Left colon (tissue), 2 donors: ENCODE measurements around the gene PIEZO2. TPM values are rescaled to one million over a fixed set of nuclear protein-coding genes. Genes with fewer than 3 reads are reported as not detected.

ENCODE experiments used
- ATAC-seq: fragments of 200-7000 bp; cut with Tn5 transposase; one replicate; pipeline ENCODE4 v1.9.1; 2020; ENCODE audit warnings: mild to moderate bottlenecking, moderate library complexity
- DNase-seq, 2 donors: peaks; one replicate each; pipeline ENCODE4 v3.0.0-alpha.2; 2020
- intact Hi-C, 2 donors: fragments of 100-400 bp; cut with DNase I in 1 of 2; cut with micrococcal nuclease in 1 of 2; formaldehyde crosslinking; loops; one replicate each; pipeline versions ENCODE4 v1.11.2 to v1.14.0; 2022; cut with DNase I, micrococcal nuclease
- total RNA-seq, 2 donors: library from RNA; stranded (reverse); fragmentation: NEBNext Ultra II Directional; extraction: Animal tissue kit (Norgen Biotek cat#: 25700); gene quantifications; one replicate each; pipeline ENCODE4 v1.2.1, GENCODE V29; 2021
- donor health status: DM: no; HTN: no; CAD: no.
- donor health status: DM: yes; HTN: yes; CAD: no.

Gene PIEZO2
- total RNA-seq, 2 donors from 2014 or later: 1.3 to 1.4 TPM

DNA sequence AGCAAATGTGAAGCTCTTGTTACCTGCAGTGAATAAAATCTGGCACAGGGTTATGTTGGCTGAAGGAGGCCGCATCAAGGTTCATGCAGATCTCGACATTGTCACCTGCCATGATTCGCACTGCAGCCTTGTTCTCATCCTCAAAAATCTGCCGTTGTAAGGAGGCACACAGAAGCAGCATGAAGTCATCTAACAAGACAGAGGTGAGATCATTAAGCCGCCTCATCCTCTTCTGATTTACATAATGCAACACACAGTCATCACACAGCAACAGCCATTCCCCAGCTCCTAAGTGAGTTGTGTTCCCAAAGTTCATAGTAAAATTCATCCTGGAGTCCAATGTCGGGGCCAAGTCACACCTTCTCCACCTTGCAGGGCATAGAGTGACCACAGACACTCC lies 391.4 kb downstream of the PIEZO2 start:
- no peak for ATAC-seq
- no peak for DNase-seq
- intact Hi-C loops: no loop called here

DNA sequence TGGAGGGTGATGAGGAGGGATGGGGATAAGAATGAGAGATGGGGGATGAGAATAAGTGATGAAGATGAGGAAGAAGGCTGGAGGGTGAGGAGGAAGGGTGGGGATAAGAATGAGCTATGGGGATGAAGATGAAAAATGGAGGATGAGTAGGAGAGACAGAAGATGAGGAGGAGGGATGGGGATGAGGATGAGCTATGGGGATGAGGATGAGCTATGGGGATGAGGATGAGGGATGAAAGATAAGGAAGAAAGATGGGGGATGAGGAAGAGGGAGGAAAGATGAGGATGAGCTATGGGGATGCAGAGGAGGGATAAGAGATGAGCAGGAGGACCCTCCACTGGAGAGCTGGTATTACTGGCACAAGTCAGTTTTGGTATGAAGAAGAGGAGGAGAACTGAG lies 392.0 kb downstream of the PIEZO2 start:
- ATAC-seq (no peak), DNase-seq (no peak)
- intact Hi-C loops: no loop called here

- intact Hi-C loops: no loop called here
- ATAC-seq (no peak), DNase-seq (no peak)
These were observed 393.5 kb downstream of the PIEZO2 start for GRCh38 chr18:10755855-10756254.

DNA sequence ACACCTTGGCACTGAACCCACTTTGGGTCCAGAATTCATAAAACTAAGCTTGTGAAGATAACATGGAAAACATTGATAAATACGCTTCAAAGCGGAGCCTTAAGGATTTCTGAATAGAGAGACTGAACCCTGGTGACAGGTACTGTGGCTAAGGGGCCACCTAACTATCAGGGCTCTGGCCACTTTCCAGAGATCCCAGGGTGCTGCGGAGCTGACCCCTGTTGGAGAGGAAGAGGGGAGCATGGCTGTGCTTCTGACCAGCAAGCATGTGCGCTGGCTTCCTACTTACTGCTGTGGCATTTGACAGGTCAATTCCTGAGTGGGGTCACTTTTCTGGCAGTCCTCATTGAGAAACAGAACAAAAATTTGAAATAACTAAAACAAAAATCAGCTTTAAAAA lies 395.2 kb downstream of the PIEZO2 start:
- intact Hi-C loops: no loop called here

GRCh38 chr18:10752382-10752781 lies 397.0 kb downstream of the PIEZO2 start:
- intact Hi-C loops: no loop called here
- ATAC-seq: no peak
- DNase-seq: no peak

More for the DNA sequence above, 395.2 kb downstream of the PIEZO2 start:
- no peak for ATAC-seq
- no peak for DNase-seq

GRCh38 chr18:10751653-10752052 lies 397.7 kb downstream of the PIEZO2 start:
- intact Hi-C loops: no loop called here
- DNase-seq: no peak
- no peak for ATAC-seq

GRCh38 chr18:10750191-10751035 lies 399.0 kb downstream of the PIEZO2 start:
- intact Hi-C loops: no loop called here
- no peak for DNase-seq
- ATAC-seq: peak; percentile 63

DNA sequence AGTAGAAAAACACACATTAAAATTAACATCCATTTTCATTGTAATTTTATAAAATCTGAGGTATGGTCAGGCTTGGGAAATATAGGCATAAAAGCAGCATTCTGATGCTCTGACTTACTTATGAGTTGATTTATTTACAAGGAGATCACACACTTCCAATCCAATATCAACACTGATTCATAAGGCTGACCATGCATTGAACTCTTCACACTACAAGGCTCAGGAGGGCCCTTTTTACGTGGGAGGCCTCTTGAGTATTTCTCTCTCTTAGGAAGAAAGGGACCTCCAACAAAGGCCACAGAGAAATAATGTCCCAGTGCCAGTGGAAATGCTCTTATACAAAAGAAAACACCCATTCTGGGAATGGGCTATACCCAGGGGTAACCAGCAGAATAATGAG lies 400.7 kb downstream of the PIEZO2 start:
- ATAC-seq (no peak), DNase-seq (no peak)
- intact Hi-C loops: no loop called here

GRCh38 chr18:10745971-10746370 lies 403.4 kb downstream of the PIEZO2 start:
- ATAC-seq (no peak), DNase-seq (no peak)
- intact Hi-C loops: no loop called here

DNA sequence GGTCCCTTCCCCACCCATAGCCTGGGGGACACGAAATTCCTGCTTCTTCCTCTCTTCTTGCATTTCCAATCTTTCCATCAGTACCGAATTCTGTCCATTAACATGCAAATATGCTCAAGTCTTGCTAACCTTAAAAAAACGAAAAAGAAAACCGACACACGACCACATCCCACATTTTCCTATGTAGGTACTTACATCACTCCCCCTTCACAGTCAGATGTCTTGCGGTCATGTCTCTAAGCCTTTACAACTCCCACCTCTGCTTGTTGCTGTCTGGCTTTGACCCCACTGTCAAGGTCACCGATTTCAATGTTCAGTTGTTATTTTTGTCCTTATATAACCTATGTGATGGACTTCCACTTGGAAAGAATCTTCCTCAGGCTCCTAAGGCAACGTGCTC lies 404.1 kb downstream of the PIEZO2 start:
- intact Hi-C loops: no loop called here
- DNase-seq: no peak

DNA sequence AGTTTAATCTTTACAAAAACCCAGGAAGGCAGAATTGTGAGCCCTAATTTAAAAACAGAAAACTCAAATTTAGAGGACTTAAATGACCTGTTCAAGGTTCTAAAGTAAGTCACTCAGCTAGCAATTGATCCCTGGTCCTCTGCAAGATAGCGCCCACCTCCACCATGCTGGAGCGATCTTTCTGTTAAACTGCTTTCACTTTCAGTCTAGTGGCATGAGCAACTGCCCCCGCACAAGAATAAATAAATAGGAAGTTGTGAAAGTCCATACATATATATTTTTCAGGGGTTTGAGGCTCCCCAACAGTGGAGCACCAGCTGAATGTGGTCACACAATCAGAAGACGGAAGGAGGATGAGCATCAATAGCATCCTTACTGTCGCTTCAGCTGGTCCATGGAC lies 405.6 kb downstream of the PIEZO2 start:
- no peak for DNase-seq
- no peak for ATAC-seq
- intact Hi-C loops: no loop called here

More for the DNA sequence above, 404.1 kb downstream of the PIEZO2 start:
- ATAC-seq: no peak

DNA sequence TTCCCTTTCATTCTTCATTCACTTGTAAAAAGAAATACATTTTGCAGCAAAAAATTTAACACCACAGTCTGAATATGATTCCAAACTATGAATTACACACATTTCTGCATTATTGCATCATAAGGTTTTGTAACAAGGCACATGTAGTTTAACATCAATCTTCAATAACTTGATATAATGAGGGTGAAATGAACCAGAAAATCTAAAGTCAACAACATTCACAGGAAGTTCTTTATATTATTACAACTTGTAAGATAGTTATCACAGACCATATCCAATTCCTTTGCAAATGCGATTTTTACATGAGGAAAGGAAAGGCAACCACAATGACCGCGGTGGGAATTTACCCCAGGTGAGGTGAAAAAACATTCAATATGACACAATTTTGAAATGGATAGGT lies 410.2 kb downstream of the PIEZO2 start:
- ATAC-seq (no peak), DNase-seq (no peak)
- intact Hi-C loops: no loop called here

DNA sequence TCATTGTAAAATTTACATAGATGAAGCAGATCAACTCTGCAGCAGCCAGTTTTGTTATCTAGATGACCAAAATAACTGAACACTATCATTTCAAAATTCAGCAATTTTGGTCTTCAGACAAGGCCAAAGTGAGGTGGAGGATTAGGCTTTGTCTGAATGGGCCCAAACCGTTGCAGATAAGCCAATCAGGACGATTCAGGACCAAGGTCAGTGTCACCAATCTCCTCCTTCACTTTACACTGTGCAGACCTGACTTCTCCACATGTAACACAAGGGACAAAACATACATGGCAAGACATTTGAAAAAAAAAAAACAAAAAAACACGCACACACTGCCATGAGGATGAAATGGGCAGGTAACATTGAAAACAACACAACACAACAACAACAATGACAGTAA lies 412.4 kb downstream of the PIEZO2 start:
- intact Hi-C loops: no loop called here
- ATAC-seq (no peak), DNase-seq (no peak)

GRCh38 chr18:10732990-10733389 lies 416.4 kb downstream of the PIEZO2 start:
- ATAC-seq (no peak), DNase-seq (no peak)
- intact Hi-C loops: no loop called here

DNA sequence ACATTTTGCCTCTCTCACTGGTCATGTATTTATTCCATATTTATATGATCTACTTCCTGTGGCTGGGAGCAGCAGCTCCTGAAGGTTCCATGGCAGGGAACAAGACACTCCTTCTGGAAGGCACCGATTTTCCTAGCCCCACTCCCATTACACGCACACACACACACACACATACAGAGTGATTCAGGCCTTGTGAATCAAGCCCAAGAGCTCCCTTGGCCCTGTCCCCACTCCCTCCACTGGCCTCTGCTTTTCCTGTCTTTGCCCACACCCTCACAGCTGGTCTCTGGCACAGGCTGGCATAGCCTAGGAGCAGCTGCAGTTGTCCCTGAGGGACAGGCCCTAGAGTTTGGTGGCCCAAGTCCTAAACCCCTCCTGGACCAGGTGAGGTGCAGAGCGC lies 421.9 kb downstream of the PIEZO2 start:
- intact Hi-C loops: no loop called here
- no peak for ATAC-seq
- DNase-seq: no peak

DNA sequence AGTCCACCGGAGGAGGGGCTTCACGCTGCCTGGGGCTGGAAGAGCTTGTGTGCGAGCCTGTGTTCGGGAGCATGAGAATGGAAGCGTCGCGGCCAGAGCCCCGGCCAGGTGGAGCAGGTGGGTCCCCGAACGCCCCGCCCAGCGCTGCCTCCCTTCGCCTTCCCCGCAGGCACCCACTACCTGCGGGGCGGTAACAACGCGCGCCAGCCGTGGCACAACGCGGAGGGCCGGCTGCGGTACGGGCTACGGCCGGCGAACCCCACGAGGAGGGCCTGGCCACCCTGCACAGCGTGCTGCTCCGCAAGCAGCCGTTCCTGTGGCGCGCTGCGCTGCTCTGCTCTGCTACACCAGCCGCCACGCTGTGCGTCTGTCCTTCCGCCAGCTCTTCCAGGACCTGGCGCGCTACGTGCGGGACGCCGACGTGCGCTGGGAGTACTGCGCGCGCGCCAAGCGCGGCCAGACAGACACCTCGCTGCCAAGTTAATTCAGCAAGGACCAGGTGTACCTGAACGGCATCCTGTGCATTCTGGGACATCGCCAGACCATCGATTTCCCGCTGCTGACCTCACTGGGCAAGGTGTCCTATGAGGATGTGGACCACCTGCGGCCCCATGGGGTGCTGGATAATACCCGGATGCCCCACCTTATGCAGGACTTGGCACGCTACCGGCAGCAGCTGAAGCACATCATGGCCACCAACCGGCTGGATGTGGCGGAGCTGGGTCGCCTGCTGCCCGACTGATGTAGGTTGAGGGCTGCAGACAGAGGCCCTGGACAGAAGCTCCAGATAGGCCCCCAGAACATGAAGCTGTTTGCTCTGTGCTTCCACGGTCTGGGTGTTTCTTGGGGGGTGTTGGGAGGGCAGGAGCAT lies 422.9 kb downstream of the PIEZO2 start:
- ATAC-seq (peak; percentile 28), DNase-seq (no peak)
- intact Hi-C loops: no loop called here

DNA sequence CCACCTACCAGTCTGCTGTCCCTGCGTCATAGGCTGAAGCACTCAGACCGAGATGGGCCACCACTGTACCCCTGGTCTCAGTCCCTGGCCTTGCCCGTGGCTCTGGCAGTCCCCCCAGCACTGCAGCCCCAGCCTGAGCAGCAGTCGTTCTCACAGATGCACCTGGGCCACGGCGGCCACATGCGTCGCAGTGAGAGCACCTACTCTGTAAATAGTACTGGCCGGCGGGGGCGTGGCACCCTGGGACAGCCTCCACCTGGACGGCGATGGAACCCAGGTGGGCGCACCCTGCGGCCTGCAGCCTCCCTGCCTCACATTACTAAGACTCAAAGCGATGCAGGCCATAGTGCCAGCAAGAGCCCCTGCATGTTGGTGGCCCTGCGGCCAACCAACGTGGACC lies 424.7 kb downstream of the PIEZO2 start:
- DNase-seq (no peak), ATAC-seq (no peak)
- intact Hi-C loops: no loop called here

- DNase-seq: no peak
- intact Hi-C loops: no loop called here
These were observed 425.9 kb downstream of the PIEZO2 start for GRCh38 chr18:10723496-10723895.

GRCh38 chr18:10718809-10719208 lies 430.6 kb downstream of the PIEZO2 start:
- no peak for DNase-seq
- no peak for ATAC-seq
- intact Hi-C loops: no loop called here

More at GRCh38 chr18:10723496-10723895, 425.9 kb downstream of the PIEZO2 start:
- ATAC-seq: no peak

GRCh38 chr18:10715791-10716190 lies 433.6 kb downstream of the PIEZO2 start:
- intact Hi-C loops: no loop called here
- ATAC-seq (no peak), DNase-seq (no peak)
